PC-9 (cell line): ENCODE results near the gene PTCRA.

Experiments
- EZH2 ChIP-seq: fragments of 200-600 bp; sonication (generic); IDR thresholded peaks from 2 replicates; pipeline ENCODE4 v1.8.0; 2017; ENCODE audit warnings: antibody characterized with exemption, low read depth
- TF ChIP-seq, protein P1 (sequence below): fragments of 200-600 bp; sonication (generic); conservative IDR thresholded peaks from 2 replicates; pipeline ENCODE4 v1.6.1; 2017; ENCODE audit warnings: mixed run types, antibody characterized with exemption, mild to moderate bottlenecking, moderate library complexity

DNA sequence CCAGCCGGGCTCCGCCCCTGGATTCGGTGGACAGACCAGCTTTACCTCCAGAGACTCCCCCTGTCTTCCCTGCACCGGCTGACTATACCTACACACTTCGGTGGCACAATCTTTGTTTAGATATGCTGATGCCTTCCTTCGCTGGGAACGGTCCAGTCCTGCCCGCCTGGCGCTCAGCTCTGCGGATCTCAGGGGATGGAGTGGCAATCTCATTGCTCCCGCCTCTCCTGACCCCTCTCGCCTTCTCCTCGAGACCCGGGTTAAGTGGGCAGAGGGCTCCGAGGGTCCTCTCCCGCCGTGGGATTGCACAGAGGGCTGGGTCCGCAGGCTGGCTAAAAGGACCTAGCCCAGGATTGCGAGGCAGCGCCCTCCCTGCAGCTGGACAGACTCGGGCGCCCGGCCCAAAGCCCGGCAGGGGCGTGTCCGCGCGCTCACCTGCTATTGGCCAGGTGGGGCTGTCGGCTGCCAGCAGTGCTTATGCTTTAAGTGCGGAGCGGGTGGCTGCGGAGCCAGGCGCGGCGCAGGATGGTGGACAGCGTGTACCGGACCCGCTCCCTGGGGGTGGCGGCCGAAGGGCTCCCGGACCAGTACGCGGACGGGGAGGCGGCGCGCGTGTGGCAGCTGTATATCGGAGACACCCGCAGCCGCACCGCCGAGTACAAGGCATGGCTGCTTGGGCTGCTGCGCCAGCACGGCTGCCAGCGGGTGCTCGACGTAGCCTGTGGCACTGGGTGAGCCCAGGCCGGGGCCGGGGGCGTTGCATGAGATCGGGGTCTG is 44.6 kb downstream of the PTCRA start, which contains the start of gene GNMT:
- TF ChIP-seq, protein P1, sequence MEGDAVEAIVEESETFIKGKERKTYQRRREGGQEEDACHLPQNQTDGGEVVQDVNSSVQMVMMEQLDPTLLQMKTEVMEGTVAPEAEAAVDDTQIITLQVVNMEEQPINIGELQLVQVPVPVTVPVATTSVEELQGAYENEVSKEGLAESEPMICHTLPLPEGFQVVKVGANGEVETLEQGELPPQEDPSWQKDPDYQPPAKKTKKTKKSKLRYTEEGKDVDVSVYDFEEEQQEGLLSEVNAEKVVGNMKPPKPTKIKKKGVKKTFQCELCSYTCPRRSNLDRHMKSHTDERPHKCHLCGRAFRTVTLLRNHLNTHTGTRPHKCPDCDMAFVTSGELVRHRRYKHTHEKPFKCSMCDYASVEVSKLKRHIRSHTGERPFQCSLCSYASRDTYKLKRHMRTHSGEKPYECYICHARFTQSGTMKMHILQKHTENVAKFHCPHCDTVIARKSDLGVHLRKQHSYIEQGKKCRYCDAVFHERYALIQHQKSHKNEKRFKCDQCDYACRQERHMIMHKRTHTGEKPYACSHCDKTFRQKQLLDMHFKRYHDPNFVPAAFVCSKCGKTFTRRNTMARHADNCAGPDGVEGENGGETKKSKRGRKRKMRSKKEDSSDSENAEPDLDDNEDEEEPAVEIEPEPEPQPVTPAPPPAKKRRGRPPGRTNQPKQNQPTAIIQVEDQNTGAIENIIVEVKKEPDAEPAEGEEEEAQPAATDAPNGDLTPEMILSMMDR = no peak
- TF ChIP-seq EZH2 = no peak
